Measurements from ENCODE around the gene MAP3K20.
"Not testable (repeated sequence)": the region's sequence is repeated elsewhere in the genome, so short reads cannot be mapped to it uniquely, and the experiment has no call there.

MAP3K20 gene

GRCh38 chr2:173300458-173300857 is 224.8 kb downstream of the MAP3K20 start:
- no peaks in the 10 kb centered on the region for H3K27me3 ChIP-seq (ENCODE audit: insufficient read depth, low read length)
- H3K4me3 ChIP-seq (ENCODE audit: low read length), result no peak overlapping the region
- no peaks in the 10 kb centered on the region for H3K4me1 ChIP-seq (ENCODE audit: insufficient read depth, low read length)
- no peak overlapping the region for H3K27ac ChIP-seq (ENCODE audit: low read length)
- H3K9me3 ChIP-seq (ENCODE audit: insufficient read depth, low read depth, low read length), result peaks cover 49% of the 10 kb centered on the region
- H3K36me3 ChIP-seq (ENCODE audit: insufficient read depth, low read depth, low read length), result no peaks in the 10 kb centered on the region; the same call in 1 of the 2 replicates
- no peak overlapping the region for H3K9ac ChIP-seq (ENCODE audit: low read depth, low read length)

GRCh38 chr2:173301549-173301948 is 225.9 kb downstream of the MAP3K20 start:
- not testable (repeated sequence) for H3K4me3 ChIP-seq (ENCODE audit: low read length); H3K4me1 ChIP-seq (ENCODE audit: insufficient read depth, low read length); H3K36me3 ChIP-seq (ENCODE audit: insufficient read depth, low read depth, low read length); H3K27ac ChIP-seq (ENCODE audit: low read length); H3K9ac ChIP-seq (ENCODE audit: low read depth, low read length); H3K27me3 ChIP-seq (ENCODE audit: insufficient read depth, low read length)
- peaks cover 43% of the 10 kb centered on the region for H3K9me3 ChIP-seq (ENCODE audit: insufficient read depth, low read depth, low read length)

GRCh38 chr2:173305303-173305702 is 229.7 kb downstream of the MAP3K20 start:
- no peak overlapping the region for H3K4me3 ChIP-seq (ENCODE audit: low read length)
- H3K9ac ChIP-seq (ENCODE audit: low read depth, low read length), result no peak overlapping the region
- H3K27ac ChIP-seq (ENCODE audit: low read length), result no peak overlapping the region
- no peaks in the 10 kb centered on the region for H3K27me3 ChIP-seq (ENCODE audit: insufficient read depth, low read length)
- H3K4me1 ChIP-seq (ENCODE audit: insufficient read depth, low read length), result peaks cover 7% of the 10 kb centered on the region; the same call in 1 of the 2 replicates
- H3K36me3 ChIP-seq (ENCODE audit: insufficient read depth, low read depth, low read length), result no peaks in the 10 kb centered on the region; the same call in 1 of the 2 replicates
- peaks cover 10% of the 10 kb centered on the region for H3K9me3 ChIP-seq (ENCODE audit: insufficient read depth, low read depth, low read length)

- Histone ChIP-seq H3K36me3 (ENCODE audit: insufficient read depth, low read depth, low read length) (no peaks in the 10 kb centered on the region), H3K27ac (ENCODE audit: low read length) (no peak overlapping the region), H3K9me3 (ENCODE audit: insufficient read depth, low read depth, low read length) (no peaks in the 10 kb centered on the region; the same call in 1 of the 2 replicates), H3K4me3 (ENCODE audit: low read length) (no peak overlapping the region), H3K27me3 (ENCODE audit: insufficient read depth, low read length) (no peaks in the 10 kb centered on the region), H3K9ac (ENCODE audit: low read depth, low read length) (no peak overlapping the region), H3K4me1 (ENCODE audit: insufficient read depth, low read length) (peaks cover 7% of the 10 kb centered on the region; the same call in 1 of the 2 replicates)
Observed at GRCh38 chr2:173307293-173307692, 231.6 kb downstream of the MAP3K20 start.

GRCh38 chr2:173309370-173309769 is 233.7 kb downstream of the MAP3K20 start:
- not testable (repeated sequence) for H3K36me3 ChIP-seq (ENCODE audit: insufficient read depth, low read depth, low read length); H3K4me1 ChIP-seq (ENCODE audit: insufficient read depth, low read length); H3K27ac ChIP-seq (ENCODE audit: low read length); H3K9ac ChIP-seq (ENCODE audit: low read depth, low read length); H3K9me3 ChIP-seq (ENCODE audit: insufficient read depth, low read depth, low read length); H3K4me3 ChIP-seq (ENCODE audit: low read length); H3K27me3 ChIP-seq (ENCODE audit: insufficient read depth, low read length)

- H3K4me1 ChIP-seq (ENCODE audit: insufficient read depth, low read length), result peaks cover 2% of the 10 kb centered on the region; the same call in 1 of the 2 replicates
- no peaks in the 10 kb centered on the region for H3K36me3 ChIP-seq (ENCODE audit: insufficient read depth, low read depth, low read length)
- no peak overlapping the region for H3K9ac ChIP-seq (ENCODE audit: low read depth, low read length)
- H3K27ac ChIP-seq (ENCODE audit: low read length), result no peak overlapping the region
- H3K9me3 ChIP-seq (ENCODE audit: insufficient read depth, low read depth, low read length), result no peaks in the 10 kb centered on the region
- H3K27me3 ChIP-seq (ENCODE audit: insufficient read depth, low read length), result no peaks in the 10 kb centered on the region
- no peak overlapping the region for H3K4me3 ChIP-seq (ENCODE audit: low read length)
Observed at GRCh38 chr2:173311844-173312606, 236.4 kb downstream of the MAP3K20 start.
